ENCODE measurements around the gene PLA2G2C.

Gene PLA2G2C

GRCh38 chr1:20166051-20166450 lies 20.3 kb downstream of the PLA2G2C start:
- ChIA-PET CTCF (interaction anchor here (0.6 to 2.8 kb wide), 7 partner anchors 14 to 350 kb away, joined by 3 to 9 read pairs (median 4); no protein-coding TSS in a partner anchor), POLR2A (no interaction called here)
- Histone ChIP-seq H3K4me1 (ENCODE audit: control insufficient read depth, insufficient read depth, low read length) (no peaks in the 10 kb centered on the region), H3K4me3 (ENCODE audit: low read depth, low read length) (no peak overlapping the region), H3K9me3 (ENCODE audit: control insufficient read depth, insufficient read depth, low read depth, low read length) (no peaks in the 10 kb centered on the region), H3K27ac (ENCODE audit: extremely low read depth, low read depth, low read length) (no peak overlapping the region), H3K36me3 (ENCODE audit: control insufficient read depth in 2 of 2, insufficient read depth in 1 of 2, low read length in 2 of 2) (no peaks in the 10 kb centered on the region)
- TF ChIP-seq ZNF350 (tag by site-specific recombination; IDR thresholded peaks at IDR 0.05) (no peak), ZNF777 (tag by site-specific recombination; IDR thresholded peaks at IDR 0.05; ENCODE audit: borderline replicate concordance) (no peak), ZNF501 (tag by site-specific recombination; IDR thresholded peaks at IDR 0.05) (no peak), TRIM28 (IDR thresholded peaks at IDR 0.05; ENCODE audit: borderline replicate concordance, low read length) (no peak), ZNF548 (tag by site-specific recombination; IDR thresholded peaks at IDR 0.05) (no peak), GLIS2 (tag by site-specific recombination; IDR thresholded peaks at IDR 0.05) (no peak), ZNF776 (tag by site-specific recombination; IDR thresholded peaks at IDR 0.05; ENCODE audit: borderline replicate concordance) (no peak), ZNF654 (tag by site-specific recombination; IDR thresholded peaks at IDR 0.05; ENCODE audit: low read depth) (no peak), ZNF23 (tag by site-specific recombination; IDR thresholded peaks at IDR 0.05; ENCODE audit: borderline replicate concordance) (no peak)

GRCh38 chr1:20165522-20165951 lies 20.8 kb downstream of the PLA2G2C start:
- no peak for TF ChIP-seq ZFP37 (tag by site-specific recombination; IDR thresholded peaks at IDR 0.05)
- TF ChIP-seq SETDB1 (IDR thresholded peaks at IDR 0.05; ENCODE audit: insufficient read length, low read length): peak; percentile 39
- peak; percentile 17; the same call in 1 of the 2 replicates for TF ChIP-seq SCRT2 (tag by site-specific recombination; IDR thresholded peaks at IDR 0.05)
- peak; percentile 87 for TF ChIP-seq ZSCAN4 (tag by site-specific recombination; IDR thresholded peaks at IDR 0.05)
- 0 out of 2 replicates have a peak, but pooled peaks have one; percentile 9 for TF ChIP-seq SCRT1 (tag by site-specific recombination; IDR thresholded peaks at IDR 0.05; ENCODE audit: borderline replicate concordance)
- TF ChIP-seq ZNF654 (tag by site-specific recombination; IDR thresholded peaks at IDR 0.05; ENCODE audit: low read depth): no peak
- no peak for TF ChIP-seq ZNF701 (tag by site-specific recombination; IDR thresholded peaks at IDR 0.05)
- TF ChIP-seq CTCF (tag by site-specific recombination; IDR thresholded peaks at IDR 0.05): peak; percentile 61
- no peaks in the 10 kb centered on the region for H3K36me3 ChIP-seq (ENCODE audit: control insufficient read depth in 2 of 2, insufficient read depth in 1 of 2, low read length in 2 of 2)
- H3K4me1 ChIP-seq (ENCODE audit: control insufficient read depth, insufficient read depth, low read length): no peaks in the 10 kb centered on the region
- POLR2A ChIA-PET: no interaction called here
- H3K9me3 ChIP-seq (ENCODE audit: control insufficient read depth, insufficient read depth, low read depth, low read length): no peaks in the 10 kb centered on the region
- no peak overlapping the region for H3K4me3 ChIP-seq (ENCODE audit: low read depth, low read length)
- no peak overlapping the region for H3K27ac ChIP-seq (ENCODE audit: extremely low read depth, low read depth, low read length)
- CTCF ChIA-PET: interaction anchor here (0.6 to 2.8 kb wide), 7 partner anchors 10 to 275 kb away, joined by 4 to 9 read pairs (median 4); no protein-coding TSS in a partner anchor

- Histone ChIP-seq H3K27ac (ENCODE audit: extremely low read depth, low read depth, low read length) (no peak overlapping the region), H3K4me1 (ENCODE audit: control insufficient read depth, insufficient read depth, low read length) (no peaks in the 10 kb centered on the region), H3K36me3 (ENCODE audit: control insufficient read depth in 2 of 2, insufficient read depth in 1 of 2, low read length in 2 of 2) (no peaks in the 10 kb centered on the region), H3K4me3 (ENCODE audit: low read depth, low read length) (no peak overlapping the region), H3K9me3 (ENCODE audit: control insufficient read depth, insufficient read depth, low read depth, low read length) (no peaks in the 10 kb centered on the region)
- ChIA-PET CTCF (interaction anchor here (1.0 to 2.8 kb wide), 5 partner anchors 11 to 63 kb away, joined by 4 to 9 read pairs (median 5); no protein-coding TSS in a partner anchor), POLR2A (no interaction called here)
- TF ChIP-seq ZNF426 (tag by site-specific recombination; IDR thresholded peaks at IDR 0.05): no peak
These were observed 21.6 kb downstream of the PLA2G2C start for GRCh38 chr1:20164694-20165202.

All from HEK293 (cell line).